GM10266 (cell line): ENCODE measurements around the gene DPYD.

Source experiments
- DNase-seq: peaks from one replicate; pipeline ENCODE4 v3.0.0; 2012; ENCODE audit errors: extremely low spot score
- CTCF ChIP-seq: IDR thresholded peaks from 2 replicates; pipeline ENCODE4 v1.5.1; 2012; ENCODE audit warnings: mild to moderate bottlenecking, low read depth; ENCODE audit not compliant: control insufficient read depth, insufficient read depth; ENCODE audit errors: missing control alignments

Gene DPYD

DNA sequence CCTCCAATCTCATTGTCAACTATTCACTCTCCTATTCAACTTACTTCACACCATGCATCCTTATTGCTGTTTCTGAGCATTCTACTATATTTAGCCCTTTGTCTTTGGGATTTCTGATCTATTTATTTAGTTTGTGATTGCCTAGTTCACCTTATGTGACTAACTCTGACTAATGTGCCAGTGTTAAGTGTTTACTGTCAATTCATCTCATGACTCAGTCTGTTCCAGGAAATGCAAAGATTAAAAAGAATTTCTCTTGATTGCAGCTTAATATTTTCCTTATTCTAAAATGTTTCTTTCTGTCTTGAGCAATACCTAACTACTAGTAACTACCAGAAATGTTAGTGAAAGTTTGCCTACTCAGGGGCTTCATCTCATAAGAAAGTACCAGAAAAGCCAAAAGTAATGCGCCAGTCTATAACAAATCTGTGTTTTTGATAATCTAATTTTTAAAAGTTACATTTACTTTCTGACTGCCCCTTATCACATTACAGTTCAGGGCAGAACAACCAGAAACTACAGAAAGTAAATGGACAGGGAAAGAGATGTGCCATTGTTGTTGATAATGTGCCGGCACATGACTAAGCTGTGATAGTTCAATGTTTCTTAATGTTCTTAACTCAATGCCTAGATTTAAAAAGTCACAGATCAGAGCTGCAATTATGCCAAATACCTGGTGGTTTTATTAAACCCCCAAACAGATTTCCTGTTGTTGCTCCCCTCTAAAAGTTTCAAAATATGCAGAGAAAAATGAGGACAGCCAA is 642.8 kb downstream of the DPYD start:
- no peak for DNase-seq
- no peak for TF ChIP-seq CTCF

- no peak for TF ChIP-seq CTCF
- no peak for DNase-seq
These were observed 648.7 kb downstream of the DPYD start for GRCh38 chr1:97271916-97272788.

DNA sequence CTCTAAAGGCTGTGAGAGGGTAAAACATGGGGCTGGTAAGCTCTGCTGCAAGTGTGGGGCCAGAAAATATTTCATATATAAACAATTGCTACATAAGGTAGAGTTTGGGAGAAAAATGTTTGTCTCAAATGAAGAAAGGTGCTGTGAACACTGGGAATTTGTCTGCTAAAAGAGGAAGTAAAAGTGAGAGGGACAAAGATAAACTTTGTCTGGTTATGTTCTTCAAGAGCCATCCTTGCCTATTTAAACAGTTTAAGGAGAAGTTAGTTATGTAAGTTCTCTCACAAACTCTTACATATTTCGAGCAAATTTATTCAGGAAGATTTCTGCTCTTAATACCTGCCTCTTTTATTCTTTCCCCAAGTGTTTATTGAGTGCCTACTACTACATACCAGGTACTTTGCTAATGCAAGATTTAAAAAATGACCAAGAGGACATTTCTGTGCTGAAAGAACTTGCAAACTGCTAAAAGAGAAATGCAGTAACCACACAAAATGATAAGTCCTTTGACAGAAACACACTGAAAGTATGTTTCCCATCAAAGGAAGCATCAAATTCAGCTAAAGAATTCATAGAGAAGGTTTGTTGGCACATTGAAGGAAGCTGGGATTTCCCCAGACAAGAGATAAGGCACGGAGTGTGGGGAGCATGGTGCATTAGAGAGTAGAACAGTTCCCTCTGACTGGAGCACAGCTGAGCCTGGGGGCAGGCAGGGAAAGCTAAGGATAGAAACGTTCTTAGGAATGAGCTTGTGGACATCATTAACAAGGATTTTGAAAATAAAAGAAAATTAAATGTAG is 650.1 kb downstream of the DPYD start:
- TF ChIP-seq CTCF, result no peak
- DNase-seq, result no peak

DNA sequence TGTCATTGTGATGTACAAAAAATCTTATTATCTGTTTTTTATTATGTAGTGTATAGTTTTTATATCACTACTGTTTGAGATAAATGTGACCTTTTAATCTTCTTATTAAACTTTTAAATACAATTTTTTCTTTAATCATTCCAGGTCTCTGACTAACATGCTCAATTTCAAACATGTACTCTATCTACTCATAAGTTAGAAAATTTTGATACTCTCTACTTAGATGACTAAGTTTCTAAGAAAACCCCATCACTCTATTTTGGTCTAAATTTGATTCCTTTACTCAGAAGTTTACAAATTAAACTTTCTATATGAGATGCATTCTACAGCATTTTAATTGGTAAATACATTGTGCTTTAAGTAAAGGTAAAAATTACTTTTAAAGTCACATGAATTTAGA is 655.2 kb downstream of the DPYD start:
- no peak for TF ChIP-seq CTCF
- DNase-seq, result no peak

DNA sequence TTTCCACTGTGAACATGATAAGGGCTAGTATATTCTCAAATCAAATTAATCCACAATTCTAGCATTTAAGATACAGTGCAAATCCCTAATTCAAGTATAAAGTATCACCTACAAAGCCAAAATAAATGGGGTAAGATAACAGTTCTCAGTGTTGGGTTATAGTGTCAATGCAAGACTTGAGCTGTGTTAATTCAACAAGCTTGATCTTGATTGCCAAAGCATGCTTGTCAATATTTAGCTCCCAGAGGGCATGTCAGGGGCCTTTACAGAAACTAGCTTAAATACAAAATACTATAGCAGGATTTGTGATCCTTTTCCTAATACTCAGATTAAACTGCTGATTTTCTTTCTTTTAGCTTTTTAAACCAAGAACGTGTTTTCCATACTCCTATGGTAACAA is 658.0 kb downstream of the DPYD start:
- no peak for TF ChIP-seq CTCF
- no peak for DNase-seq

GRCh38 chr1:97258597-97258996 is 662.2 kb downstream of the DPYD start:
- no peak for TF ChIP-seq CTCF
- DNase-seq, result no peak
